Suppressor macrophage treated with lipopolysaccharide for 1 hour (primary cell): ENCODE measurements around the gene C5orf15.
"Not testable (repeated sequence)": the region's sequence is repeated elsewhere in the genome, so short reads cannot be mapped to it uniquely, and the experiment has no call there.

ENCODE experiments used
- DNase-seq, 3 donors: peaks; one replicate each; pipeline ENCODE4 v3.0.0-alpha.2; 2020 to 2022

Gene C5orf15

DNA sequence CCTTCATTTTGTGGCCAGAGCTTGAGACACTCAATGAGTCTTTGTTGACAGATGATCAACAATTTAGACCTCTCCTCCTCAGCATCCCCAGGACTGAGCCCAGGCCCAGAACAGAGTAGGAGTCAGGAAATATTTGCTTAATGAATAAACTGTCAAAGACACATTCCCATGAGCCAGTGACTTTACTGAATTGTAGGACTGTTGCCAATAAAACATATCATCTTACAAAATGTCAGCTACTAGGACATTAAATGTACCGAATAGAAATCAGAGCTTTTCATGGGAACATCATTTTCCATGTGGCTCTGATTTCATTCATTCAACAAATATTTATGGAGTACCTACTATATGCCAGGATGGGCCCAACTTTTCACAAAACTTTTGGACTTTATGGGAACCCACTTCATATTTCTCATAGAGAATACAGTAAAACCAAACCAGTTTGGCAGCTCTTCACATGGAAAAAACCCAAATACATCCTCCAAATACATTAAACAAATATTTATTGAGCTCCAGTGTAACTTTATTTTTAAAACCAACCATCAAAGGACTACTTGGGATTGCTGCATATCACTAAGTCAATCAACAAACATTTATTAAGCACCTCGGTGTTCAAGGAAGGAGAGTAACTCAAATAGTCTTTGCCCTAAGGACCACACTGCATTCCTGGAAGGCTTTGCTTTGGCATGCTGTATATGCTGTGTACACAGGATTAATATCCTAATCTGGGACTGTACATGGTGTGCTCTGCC, 24.9 kb upstream of the C5orf15 start:
- DNase-seq: no peak

DNA sequence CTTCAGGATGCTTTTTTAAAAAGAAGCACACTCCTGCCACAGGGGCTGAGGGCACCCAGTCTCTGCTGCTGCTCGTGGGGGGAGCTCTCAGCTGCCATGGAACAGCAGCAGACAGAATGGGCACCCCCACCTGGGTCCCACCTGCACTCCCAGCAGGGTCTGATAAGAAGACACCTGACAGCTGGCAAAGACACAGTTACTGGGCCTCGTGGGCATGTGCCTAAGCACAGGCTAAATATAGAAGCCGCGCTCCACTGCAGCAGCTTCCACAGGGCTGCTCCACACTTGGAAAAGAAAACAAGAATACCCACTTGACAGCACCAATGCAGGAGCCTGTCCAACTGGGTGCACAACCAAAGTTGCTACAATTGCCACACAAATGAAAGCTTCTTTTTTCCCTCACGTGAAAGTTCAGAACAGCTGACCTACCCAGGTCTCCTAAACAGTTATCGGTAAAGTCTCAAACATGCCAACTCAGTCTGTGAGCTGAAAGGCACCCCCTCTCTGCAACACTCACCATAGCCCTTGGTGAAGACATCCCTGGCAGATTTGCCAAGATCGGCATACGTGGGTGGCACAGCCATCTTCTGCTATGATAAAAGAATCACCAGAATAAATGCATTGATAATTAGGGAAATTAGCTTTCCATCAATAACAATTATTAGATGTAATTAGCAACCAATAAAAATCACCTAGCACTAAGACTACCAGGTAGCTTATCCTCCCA, 24.2 kb upstream of the C5orf15 start:
- no peak for DNase-seq

DNA sequence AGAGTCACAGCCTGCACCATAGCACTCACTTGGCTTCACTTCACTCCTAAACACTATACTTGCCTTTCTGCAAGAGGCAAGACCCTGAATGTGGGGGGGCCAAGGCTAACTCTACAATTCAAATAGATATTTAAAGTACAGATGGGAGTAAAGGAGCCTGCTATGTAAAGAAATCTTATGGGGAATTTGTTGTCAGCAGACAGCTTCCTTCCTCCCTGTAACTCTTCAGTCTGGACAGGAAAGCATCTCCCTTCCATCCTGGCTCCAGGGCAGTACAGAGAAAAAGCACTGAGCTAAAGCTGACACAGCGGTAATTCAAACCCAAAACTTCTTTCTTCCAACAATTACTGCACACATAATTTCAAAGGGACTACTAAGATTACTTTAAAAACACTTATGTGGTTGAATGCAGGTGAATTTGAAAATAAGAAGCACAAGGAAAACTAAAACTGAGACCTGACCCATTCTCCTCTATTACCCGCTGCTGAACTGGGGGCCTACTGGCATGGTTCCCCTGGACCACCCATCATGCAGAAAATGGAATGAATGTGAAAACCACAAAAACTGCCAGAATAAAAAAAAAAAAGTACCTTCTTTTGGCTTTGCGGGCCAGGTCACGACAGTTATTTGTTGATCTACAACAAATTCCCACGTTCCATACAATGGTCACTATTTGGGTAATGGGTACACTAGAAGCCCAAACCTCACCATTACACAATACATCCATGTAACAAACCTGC, 22.9 kb upstream of the C5orf15 start:
- DNase-seq: no peak

DNA sequence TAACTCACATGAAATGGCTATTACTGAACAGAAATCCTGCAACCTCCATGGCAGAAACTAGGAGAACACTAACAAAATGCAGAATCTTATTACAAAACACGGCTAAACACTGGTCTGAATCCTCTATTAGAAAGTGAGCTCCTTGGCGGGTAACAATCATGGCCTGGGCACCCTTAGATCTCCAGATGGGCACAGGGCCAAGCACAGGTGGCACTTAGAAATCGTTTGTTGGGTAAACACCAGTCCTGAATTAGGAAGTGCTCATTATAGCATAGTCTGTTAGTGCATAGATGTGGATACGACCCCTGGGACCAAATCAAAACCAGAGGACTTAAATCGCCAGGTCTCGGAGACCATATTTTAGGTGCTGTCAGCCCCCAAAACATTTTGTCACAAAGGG, 22.0 kb upstream of the C5orf15 start:
- DNase-seq: no peak

DNA sequence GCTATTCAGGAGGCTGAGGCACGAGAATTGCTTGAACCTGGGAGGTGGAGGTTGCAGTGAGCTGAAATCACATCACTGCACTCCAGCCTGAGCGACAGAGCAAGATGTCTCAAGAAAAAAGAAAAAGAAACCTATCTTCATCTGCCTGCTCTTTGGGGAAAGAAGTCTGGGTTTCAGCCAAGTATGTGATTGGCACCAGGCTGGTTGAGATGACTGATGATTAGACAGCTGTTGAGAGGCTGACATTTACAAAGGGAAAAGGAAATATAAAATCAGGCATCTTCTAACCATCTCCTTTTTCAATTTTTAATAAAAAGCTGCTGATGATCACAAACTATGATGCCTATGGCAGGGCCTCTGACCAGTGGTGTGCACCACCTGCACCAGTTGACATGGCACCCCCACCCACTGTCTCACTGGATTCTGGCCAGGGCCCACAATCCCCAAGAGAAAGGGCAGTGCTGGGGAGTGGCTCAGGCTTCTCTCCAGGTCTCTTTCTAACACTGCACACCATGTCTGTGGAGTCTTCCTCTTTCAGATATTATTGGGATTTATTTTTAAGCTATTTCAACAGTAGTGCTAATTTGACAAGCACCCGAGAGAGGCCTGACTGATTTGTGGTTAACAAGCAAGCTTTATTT, 17.2 kb upstream of the C5orf15 start:
- DNase-seq: no peak

DNA sequence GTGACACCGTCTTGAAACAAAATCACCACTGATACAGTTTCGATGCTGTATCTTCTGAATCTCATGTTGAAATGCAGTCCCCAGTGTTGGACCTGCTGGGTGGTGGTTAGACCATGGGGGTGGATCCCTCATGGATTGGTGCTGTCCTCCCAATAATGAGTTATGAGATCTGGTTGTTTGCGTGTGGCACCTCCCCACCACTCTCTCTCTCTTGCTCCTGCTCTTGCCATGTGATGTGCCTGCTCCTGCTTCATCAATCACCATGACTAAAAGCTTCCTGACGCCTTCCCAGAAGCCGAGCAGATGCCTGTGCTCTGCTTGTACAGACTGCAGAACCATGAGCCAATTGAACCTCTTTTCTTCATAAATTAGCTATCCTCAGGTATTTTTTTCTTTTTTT, 15.2 kb upstream of the C5orf15 start:
- no peak for DNase-seq

DNA sequence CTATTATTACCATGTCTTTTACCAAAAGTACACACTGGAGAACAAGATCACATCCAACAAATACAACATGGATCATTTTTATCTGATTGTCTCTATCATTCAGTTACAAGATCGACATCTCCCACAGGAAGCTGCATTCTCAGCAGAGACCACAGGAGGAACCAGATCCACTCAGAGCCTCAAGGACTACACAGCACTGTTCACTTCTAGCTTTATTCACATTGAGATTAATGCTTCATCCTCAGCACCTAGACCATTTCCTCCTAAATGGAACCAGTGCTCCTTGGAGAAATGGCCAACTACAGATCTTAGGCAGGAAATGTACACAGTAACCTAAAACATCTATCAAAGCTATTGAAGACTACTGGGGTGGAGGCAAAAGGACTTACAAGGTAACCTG, 13.3 kb upstream of the C5orf15 start:
- DNase-seq: no peak

DNA sequence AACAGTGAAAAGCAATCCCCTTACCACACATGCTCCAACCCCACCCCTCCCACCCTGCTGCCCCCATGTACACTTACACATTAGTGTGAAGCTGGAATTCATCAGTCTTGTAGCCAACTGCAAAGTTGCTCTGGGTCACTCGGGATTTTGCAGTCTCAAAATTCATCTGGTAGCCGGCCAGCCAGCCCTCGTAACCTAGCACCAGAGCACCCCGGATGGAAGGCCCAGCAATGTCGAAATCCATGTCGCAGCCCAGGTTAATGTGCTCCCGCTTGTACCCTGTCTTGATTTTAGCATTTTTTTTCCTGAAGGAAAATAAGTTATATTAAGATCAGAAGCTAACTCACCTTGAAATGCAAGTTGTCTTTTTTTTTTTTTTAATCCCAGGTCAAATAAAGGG, 12.2 kb upstream of the C5orf15 start:
- DNase-seq: no peak

DNA sequence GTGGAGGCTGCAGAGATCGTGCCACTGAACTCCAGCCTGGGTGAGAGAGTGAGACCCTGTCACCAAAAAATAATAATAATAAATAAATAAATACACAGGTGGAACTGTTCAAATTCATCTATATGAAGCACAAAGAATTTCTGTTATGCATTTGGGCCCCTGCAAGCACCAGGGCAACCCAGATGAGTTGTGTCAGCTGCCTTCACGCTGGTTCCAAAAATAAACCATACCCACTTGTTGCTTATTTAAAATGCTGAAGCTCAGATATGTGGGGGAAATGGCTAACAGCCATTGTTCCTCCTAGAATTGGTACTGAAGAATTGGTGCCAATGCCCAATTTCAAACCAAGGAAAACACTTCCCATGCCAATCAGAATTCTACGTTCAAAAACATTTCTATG, 10.5 kb upstream of the C5orf15 start:
- no peak for DNase-seq

DNA sequence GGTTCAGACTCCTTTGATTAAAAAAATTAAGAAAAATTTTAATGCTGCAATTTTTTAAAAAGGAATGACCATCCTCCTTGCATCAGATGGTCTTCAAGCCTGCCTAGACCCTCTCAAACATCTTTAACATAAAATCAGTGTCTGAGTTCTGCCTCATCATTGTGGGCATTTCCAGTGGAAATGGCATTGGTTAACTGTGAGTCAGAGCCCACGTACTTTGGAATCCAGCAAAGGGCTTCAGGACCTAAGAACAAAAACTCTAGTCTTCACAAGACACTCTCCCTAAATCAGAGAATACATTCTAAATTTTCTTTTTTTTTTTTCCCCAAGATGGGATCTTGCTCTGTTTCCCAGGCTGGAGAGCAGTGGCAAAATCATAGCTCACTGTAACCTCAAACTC, 9.4 kb upstream of the C5orf15 start:
- DNase-seq: peak; percentile 76 to 93 (median 87)

DNA sequence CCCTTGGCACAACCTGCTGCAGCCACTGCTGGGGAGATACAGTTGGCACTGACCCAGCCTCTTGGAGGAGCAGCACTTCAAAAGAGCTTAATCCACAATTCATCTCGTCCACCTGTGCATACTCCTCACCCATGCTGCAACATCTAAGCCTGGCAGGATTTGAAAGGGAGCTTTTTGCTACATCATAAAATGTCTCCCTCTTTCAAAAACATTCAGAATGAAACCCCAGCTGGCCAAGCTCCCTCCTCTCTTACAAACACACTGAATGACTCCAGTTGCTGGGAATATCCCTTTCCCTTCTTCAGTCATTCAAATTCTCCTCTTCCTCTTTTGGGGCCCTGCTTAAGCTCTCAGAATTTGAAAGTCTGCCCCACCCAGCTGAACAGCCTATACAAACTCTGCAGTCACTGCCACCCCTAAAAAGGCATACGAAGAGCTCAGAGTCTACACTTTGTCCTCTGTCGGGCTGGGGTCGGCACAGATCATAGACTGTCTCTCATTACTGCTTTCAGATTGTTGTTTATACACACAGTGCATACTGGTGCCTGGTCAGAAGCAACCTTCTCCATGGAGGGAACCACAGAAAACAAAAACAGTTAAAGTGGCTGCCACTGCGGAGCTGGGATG, 8.8 kb upstream of the C5orf15 start:
- peak; percentile 87 to 93 (median 90) for DNase-seq

DNA sequence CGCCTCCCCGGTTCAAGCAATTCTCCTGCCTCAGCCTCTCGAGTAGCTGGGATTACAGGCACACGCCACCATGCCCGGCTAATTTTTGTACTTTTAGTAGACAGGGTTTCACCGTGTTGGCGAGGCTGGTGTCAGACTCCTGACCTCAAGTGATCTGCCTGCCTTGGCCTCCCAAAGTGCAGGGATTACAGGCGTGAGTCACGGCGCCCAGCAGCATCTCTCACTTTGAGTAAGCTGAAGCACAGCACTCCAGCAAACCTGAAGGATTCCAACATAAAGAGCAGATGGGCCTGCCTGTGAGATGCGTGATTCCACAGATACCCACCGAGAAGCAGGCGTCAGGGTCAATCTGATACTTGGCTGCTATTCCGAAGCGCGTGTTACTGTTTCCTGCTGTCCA, 7.1 kb upstream of the C5orf15 start:
- DNase-seq: not testable (repeated sequence)

DNA sequence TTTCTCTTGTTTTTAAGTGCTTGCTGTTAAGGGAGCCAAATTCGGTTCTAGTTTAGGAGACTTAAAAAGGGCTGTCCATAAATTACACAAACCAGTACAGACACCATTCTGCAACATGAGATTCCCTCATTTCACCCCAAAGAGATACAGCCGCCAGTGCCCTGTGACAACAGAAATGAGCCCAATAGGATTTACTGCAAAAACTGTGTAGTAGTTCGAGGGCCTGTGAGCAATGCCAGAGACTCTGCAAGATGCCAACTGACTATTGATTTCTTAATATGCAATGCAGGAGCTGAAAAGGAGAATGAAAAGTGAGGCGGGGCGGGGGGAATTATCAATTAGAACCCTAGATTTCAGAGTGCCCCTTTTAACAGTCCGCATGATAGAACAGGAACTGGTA, 5.7 kb upstream of the C5orf15 start:
- DNase-seq: no peak

DNA sequence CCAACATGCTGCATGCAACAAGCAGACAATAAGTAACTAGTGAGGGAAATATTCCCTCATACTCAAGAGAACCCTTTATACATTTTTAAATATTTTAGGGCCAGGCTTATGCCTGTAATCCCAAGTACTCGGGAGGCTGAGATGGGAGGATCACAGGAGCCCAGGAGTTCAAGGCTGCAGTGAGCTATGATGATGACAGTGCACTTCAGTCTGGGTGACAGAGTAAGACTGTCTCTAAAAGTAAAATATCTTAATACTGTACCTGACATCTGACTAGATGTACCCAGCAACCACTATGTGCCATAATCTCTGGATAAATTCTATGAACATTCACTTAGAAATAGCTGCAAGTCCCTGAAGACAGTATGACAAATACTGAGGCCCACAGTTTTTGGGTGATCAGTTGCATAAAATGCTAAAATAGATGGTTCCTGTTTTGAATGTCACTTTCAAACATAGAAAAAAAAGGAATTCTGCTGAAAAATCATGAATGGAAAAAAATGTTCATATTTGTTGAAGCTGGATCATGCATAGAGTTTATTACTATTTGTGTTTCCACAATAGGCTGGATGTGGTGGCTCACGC, 2.0 kb upstream of the C5orf15 start:
- DNase-seq: peak; percentile 15 to 62 (median 50)

DNA sequence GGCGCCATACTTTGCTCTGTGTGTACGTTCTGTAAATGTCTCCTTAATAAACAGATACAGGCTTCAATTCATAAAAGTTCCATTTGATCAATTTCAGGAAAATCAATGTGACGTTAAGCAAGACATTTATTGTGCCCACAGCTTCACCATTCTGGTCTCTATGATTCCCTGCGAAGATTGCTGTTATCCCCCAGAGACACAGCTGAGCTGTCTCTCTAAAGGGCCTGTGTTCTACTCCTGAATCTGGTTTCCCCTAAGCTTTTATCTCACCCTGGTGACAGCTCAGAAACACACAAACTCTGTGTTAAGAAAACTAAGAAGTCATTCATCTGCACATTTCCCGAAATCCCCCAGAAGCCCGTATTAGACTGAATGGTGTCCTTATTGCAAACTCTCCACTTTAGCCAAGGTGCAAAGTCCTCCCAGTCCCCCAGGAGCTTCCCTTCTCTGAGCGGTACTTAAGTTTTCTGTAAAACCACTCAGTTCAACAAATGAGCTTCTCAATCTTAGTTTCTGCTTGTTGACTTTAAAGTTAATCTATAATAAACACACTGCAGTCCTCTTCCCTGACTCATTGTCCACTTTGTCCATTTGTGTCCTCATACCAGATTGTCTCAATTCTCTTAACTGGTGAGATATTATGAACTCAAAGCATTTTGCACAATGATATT, 1.4 kb upstream of the C5orf15 start:
- DNase-seq: peak; percentile 42 to 55 (median 49)

DNA sequence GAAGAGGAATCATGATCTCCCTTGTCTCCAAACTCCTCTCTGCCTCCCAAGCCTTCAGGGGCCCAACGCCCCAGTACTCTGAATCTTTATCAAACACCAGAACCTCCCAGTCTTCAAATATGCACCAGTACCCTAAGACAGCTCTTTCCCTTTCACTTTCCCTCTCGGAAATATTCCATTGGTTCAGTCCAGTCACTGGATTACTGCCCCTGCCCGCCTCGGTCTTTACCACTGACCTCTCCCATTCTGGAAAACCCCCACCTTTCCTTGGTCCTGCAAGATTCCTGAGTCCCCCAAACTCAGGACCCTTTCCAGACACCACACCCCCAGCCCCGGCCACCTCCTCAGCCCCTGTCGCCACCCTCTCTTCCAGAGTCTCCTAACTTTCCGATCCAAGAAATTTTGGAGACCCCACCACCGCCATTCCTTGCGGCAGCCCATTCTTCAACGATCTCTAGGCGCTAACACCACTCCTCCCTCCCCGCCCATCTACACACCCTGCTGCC, 674 bp downstream of the C5orf15 start:
- peak; percentile 93 to 97 (median 93) for DNase-seq

DNA sequence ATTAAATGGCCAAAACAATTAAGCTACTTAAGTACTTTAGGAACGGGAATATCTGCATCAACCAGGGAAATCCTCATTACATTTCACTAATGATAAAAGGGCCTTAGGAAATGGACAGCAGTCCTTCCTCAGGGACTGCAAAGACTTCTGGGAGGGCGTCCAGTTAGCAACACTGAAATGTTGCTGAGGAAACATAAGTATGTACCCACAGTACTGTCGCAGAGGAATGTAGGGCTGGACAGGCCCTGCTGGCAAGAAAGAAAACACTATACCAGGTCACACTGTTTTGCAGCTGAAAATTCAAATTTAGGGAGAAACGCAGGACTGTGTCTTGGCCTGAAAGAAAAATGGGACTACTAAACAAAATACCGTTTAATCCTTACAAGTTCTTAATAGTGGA, 1.3 kb downstream of the C5orf15 start:
- DNase-seq: no peak

DNA sequence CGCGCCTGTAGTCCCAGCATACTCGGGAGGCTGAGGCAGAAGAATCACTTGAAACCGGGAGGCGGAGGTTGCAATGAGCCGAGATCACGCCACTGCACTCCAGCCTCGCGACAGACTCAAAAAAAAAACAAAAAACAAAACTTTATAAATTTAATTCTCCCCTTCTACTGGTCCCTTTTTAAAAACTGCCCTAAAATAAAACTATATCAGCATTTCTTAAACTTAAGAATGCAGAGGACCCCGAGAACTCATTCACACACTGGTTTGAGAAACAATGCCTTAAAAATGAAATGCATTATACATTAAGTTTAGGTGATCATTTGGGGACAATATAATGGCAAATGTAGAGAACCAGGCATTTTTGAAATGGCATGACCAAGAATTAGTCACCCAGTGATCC, 2.3 kb downstream of the C5orf15 start:
- DNase-seq: peak in 2 of 3 donors; percentile 27 to 42

DNA sequence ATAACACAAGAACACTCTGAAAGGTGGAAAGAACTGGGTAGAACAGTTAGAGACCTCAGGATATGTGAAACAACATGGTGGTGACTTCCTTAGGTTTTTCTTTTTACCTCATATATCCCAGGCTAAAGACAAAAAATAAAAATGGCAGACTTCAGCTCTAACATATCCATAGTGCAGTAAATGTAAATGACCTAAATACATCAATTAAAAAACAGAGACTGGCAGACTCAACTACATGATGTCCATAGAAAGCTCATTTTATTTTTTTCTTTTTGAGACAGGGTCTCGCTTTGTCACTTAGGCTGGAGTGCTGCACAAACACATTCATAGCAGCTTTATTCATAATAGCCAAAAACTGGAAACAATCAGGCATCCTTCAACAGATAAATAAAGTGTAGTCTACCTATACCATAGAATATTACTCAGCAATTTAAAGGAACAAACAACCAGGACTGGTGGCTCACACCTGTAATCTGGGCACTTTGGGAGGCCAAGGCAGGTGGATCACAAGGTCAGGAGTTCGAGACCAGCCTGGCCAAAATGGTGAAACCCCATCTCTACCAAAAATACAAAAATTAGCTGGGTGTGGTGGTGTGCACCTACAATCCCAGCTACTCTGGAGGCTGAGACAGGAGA, 4.8 kb downstream of the C5orf15 start:
- DNase-seq: no peak

DNA sequence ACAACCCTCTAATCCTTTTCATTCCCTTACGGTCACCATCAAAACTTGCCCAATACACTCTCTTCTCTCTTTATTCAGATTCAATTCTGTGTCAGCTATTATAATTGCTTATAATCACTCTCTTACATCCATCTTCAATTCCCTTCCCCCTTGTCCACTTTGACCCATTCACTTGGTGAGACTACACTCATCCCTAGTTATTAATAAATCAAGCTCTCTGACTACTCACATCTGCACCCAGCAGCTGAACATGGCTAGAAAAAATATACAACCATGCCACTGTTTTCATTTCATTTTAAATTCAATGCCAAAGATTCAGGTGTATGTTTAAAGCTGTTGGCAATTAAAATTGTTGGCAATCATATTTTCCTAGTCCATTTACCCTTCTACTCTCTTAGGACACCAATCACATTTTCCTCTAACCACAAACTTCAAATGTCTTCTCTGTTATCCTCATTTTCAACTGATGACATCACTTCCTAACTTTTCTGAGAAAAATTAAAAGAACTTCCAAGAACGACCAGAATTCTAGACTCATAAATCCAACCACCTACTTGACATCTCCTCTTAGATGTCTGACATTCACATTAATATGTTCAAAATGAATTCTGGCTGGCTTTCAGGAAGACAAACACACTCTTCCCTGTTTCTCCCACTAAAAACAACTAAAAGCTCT, 5.5 kb downstream of the C5orf15 start:
- DNase-seq: peak in 1 of 3 donors; percentile 23
